GM18526 (cell line): ENCODE measurements around the gene PGAM1.
A peak's percentile ranks its signal among the peaks of the same experiment; 100 is the strongest.

Experiments
- POLR2A ChIP-seq: IDR thresholded peaks from 3 replicates; pipeline ENCODE4 v1.6.1; 2011; ENCODE audit not compliant: insufficient read length; ENCODE audit errors: extremely low read depth

Gene PGAM1

GRCh38 chr10:97425964-97426775 lies at the start of gene PGAM1:
Gene PGAM1 (plus strand): TSS chr10:97426191. CDS start chr10:97426308, 117 bp downstream.
- peak; percentile 60 for TF ChIP-seq POLR2A

GRCh38 chr10:97376413-97376812 lies 49.6 kb upstream of the PGAM1 start:
- TF ChIP-seq POLR2A, result no peak

GRCh38 chr10:97378933-97379921 lies 46.8 kb upstream of the PGAM1 start:
- TF ChIP-seq POLR2A, result no peak

- no peak for TF ChIP-seq POLR2A
Measured at GRCh38 chr10:97380516-97380915, 45.5 kb upstream of the PGAM1 start.

- no peak for TF ChIP-seq POLR2A
Measured at GRCh38 chr10:97381626-97382025, 44.4 kb upstream of the PGAM1 start.

GRCh38 chr10:97383159-97383558 lies 42.8 kb upstream of the PGAM1 start:
- no peak for TF ChIP-seq POLR2A

- no peak for TF ChIP-seq POLR2A
Measured at GRCh38 chr10:97384156-97384555, 41.8 kb upstream of the PGAM1 start.

- TF ChIP-seq POLR2A, result no peak
Measured at GRCh38 chr10:97384641-97385040, 41.4 kb upstream of the PGAM1 start.

GRCh38 chr10:97385565-97385964 lies 40.4 kb upstream of the PGAM1 start:
- no peak for TF ChIP-seq POLR2A

GRCh38 chr10:97388152-97388551 lies 37.8 kb upstream of the PGAM1 start:
- no peak for TF ChIP-seq POLR2A

GRCh38 chr10:97390091-97390490 lies 35.9 kb upstream of the PGAM1 start:
- no peak for TF ChIP-seq POLR2A

- no peak for TF ChIP-seq POLR2A
Measured at GRCh38 chr10:97393034-97393573, 32.9 kb upstream of the PGAM1 start.

- no peak for TF ChIP-seq POLR2A
Measured at GRCh38 chr10:97396056-97396455, 29.9 kb upstream of the PGAM1 start.

GRCh38 chr10:97399843-97400545 lies 26.0 kb upstream of the PGAM1 start:
- TF ChIP-seq POLR2A, result no peak
